Liver (tissue), 9 donors: ENCODE results near the gene CFAP61. TPM values are rescaled to one million over a fixed set of nuclear protein-coding genes. Genes with fewer than 3 reads are reported as not detected.
A peak's percentile ranks its signal among the peaks of the same experiment; 100 is the strongest.

Experiments
- DNase-seq: peaks from one replicate; pipeline ENCODE4 v3.0.0-alpha.2; 2017; ENCODE audit warnings: low spot score
- H3K27ac ChIP-seq, 2 donors: one replicate each; pipeline ENCODE4 v1.7.0; 2013; ENCODE audit warnings: inconsistent platforms in 2 of 2, low read length in 2 of 2, control low read depth in 1 of 2, low read depth in 1 of 2, mild to moderate bottlenecking in 1 of 2
- H3K27me3 ChIP-seq, 4 donors: one replicate each; pipeline versions ENCODE4 v1.6.1 to v1.7.0; 2013; ENCODE audit warnings: low read length in 3 of 4, inconsistent platforms in 1 of 4, mild to moderate bottlenecking in 1 of 4, moderate library complexity in 1 of 4; ENCODE audit not compliant: control insufficient read depth in 4 of 4, insufficient read depth in 4 of 4
- H3K36me3 ChIP-seq, 4 donors: one replicate each; pipeline versions ENCODE4 v1.6.1 to v1.7.0; 2013; ENCODE audit warnings: low read length in 3 of 4, mild to moderate bottlenecking in 3 of 4, low read depth in 1 of 4, moderate library complexity in 1 of 4; ENCODE audit not compliant: control insufficient read depth in 4 of 4, insufficient read depth in 3 of 4
- H3K4me1 ChIP-seq, 4 donors: one replicate each; pipeline versions ENCODE4 v1.6.1 to v1.7.0; 2013; ENCODE audit warnings: low read length in 3 of 4, mild to moderate bottlenecking in 3 of 4, moderate library complexity in 1 of 4; ENCODE audit not compliant: control insufficient read depth in 4 of 4, insufficient read depth in 4 of 4
- H3K4me3 ChIP-seq, 3 donors: one replicate each; pipeline versions ENCODE4 v1.6.1 to v1.7.0; 2013; ENCODE audit warnings: low read length in 3 of 3, control low read depth in 1 of 3, low read depth in 1 of 3, mild to moderate bottlenecking in 1 of 3
- H3K9ac ChIP-seq, 2 donors: one replicate each; pipeline ENCODE4 v1.7.0; 2013; ENCODE audit warnings: low read length in 2 of 2, mild to moderate bottlenecking in 2 of 2, moderate library complexity in 2 of 2, control low read depth in 1 of 2, low read depth in 1 of 2
- H3K9me3 ChIP-seq, 4 donors: one replicate each; pipeline versions ENCODE4 v1.6.1 to v1.7.0; 2013; ENCODE audit warnings: low read length in 3 of 4; ENCODE audit not compliant: control insufficient read depth in 4 of 4
- CTCF ChIP-seq: fragments of 150-350 bp; IDR thresholded peaks from 2 replicates; pipeline ENCODE4 v1.5.1; 2017; ENCODE audit warnings: improper control_type of control experiment, low read depth, low read length; ENCODE audit not compliant: missing input control
- EGR1 ChIP-seq, 2 donors: IDR thresholded peaks; 2 replicates each; pipeline ENCODE4 v1.6.1; 2016 to 2018; ENCODE audit warnings: antibody characterized with exemption in 2 of 2, low read depth in 2 of 2
- FOXA1 ChIP-seq: IDR thresholded peaks from 2 replicates; pipeline ENCODE4 v1.6.1; 2016; ENCODE audit warnings: antibody characterized with exemption
- FOXA2 ChIP-seq: IDR thresholded peaks from 2 replicates; pipeline ENCODE4 v1.6.1; 2016; ENCODE audit warnings: antibody characterized with exemption
- GABPA ChIP-seq, 2 donors: IDR thresholded peaks in 1 of 2; conservative IDR thresholded peaks in 1 of 2; 2 replicates each; pipeline ENCODE4 v1.6.1; 2016; ENCODE audit warnings: antibody characterized with exemption in 2 of 2, mild to moderate bottlenecking in 1 of 2, moderate library complexity in 1 of 2
- HNF4A ChIP-seq, 2 donors: conservative IDR thresholded peaks; 2 replicates each; pipeline ENCODE4 v1.6.1; 2016; ENCODE audit warnings: antibody characterized with exemption in 2 of 2, mild to moderate bottlenecking in 2 of 2
- HNF4G ChIP-seq: IDR thresholded peaks from 2 replicates; pipeline ENCODE4 v1.6.1; 2016; ENCODE audit warnings: antibody characterized with exemption
- JUND ChIP-seq, 2 donors: IDR thresholded peaks; 2 replicates each; pipeline ENCODE4 v1.6.1; 2016; ENCODE audit warnings: antibody characterized with exemption in 2 of 2
- RAD21 ChIP-seq, 2 donors: IDR thresholded peaks; 2 replicates each; pipeline ENCODE4 v1.6.1; 2016; ENCODE audit warnings: antibody characterized with exemption in 2 of 2, mild to moderate bottlenecking in 2 of 2
- RXRA ChIP-seq, 2 donors: IDR thresholded peaks; 2 replicates each; pipeline ENCODE4 v1.6.1; 2017 to 2018; ENCODE audit warnings: antibody characterized with exemption in 2 of 2, mild to moderate bottlenecking in 1 of 2
- SP1 ChIP-seq: IDR thresholded peaks from 2 replicates; pipeline ENCODE4 v1.6.1; 2018; ENCODE audit warnings: antibody characterized with exemption, mild to moderate bottlenecking
- TAF1 ChIP-seq: conservative IDR thresholded peaks from 2 replicates; pipeline ENCODE4 v1.6.1; 2016; ENCODE audit warnings: antibody characterized with exemption, mild to moderate bottlenecking
- YY1 ChIP-seq: IDR thresholded peaks from 2 replicates; pipeline ENCODE4 v1.6.1; 2016; ENCODE audit warnings: antibody characterized with exemption, mild to moderate bottlenecking
- ZBTB33 ChIP-seq: IDR thresholded peaks from 2 replicates; pipeline ENCODE4 v1.6.1; 2016; ENCODE audit warnings: antibody characterized with exemption
- WGBS: extraction: QIAGEN DNeasy Blood & Tissue Kit; methylation state at CpG from one replicate; pipeline ENCODE4 v1.1.7; 2013; 5-methylcytosine and 5-hydroxymethylcytosine counted together
- polyA plus RNA-seq, 2 donors: library from polyadenylated mRNA; stranded (reverse) in 1 of 2; unstranded in 1 of 2; fragments of 200-250 nt in 1 of 2; fragments of >200 nt in 1 of 2; fragmentation: Nextera tagmentation in 1 of 2; extraction: Ambion mirVana in 1 of 2; gene quantifications; one replicate each; pipeline versions ENCODE4 v1.2.1 to v1.2.3, GENCODE V29; 2013 to 2015
- total RNA-seq, 2 donors: library from RNA; depleted of rRNA; stranded (reverse); fragments of >200 nt; gene quantifications; one replicate each; pipeline ENCODE4 v1.2.3, GENCODE V29; 2014
- TF ChIP-seq, protein P1 (sequence below): IDR thresholded peaks from 2 replicates; pipeline ENCODE4 v1.6.1; 2016; ENCODE audit warnings: antibody characterized with exemption, mild to moderate bottlenecking
- TF ChIP-seq, protein P2 (sequence below): IDR thresholded peaks from 2 replicates; pipeline ENCODE4 v1.6.1; 2016; ENCODE audit warnings: antibody characterized with exemption
- donor health status: healthy.
- donor health status: healthy.
- donor health status: healthy.
- donor health status: healthy.
- donor health status: healthy.

Gene CFAP61
- total and polyA plus RNA-seq, 4 donors, result 0.05 TPM; not detected in 3

DNA sequence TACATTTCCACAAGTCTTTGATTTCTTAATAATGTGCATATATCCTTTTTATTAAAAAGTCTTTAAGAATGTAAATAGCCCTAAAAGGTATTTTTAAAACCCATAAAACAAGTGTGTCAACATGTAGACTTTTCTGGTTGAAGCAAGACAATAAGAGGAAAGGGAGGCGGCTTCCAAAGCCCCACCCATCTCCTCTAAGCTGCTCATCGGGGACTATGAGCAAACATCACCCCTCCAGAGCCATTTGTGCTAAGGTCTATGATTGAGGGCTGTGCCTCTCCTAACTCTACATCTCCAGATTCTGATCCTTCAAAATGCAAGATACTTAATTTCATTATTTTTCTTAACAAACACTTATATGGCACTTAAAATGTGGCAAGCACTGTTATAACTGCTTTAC is 37.7 kb upstream of the CFAP61 start:
- Histone ChIP-seq H3K27me3 (no peaks in the 10 kb centered on the region), H3K9ac (no peak overlapping the region), H3K4me1 (peaks cover 12 to 34% (median 23%) of the 10 kb centered on the region in 4 donors), H3K9me3 (no peaks in the 10 kb centered on the region), H3K27ac (no peak overlapping the region), H3K4me3 (no peak overlapping the region), H3K36me3 (no peaks in the 10 kb centered on the region)
- TF ChIP-seq TAF1 (no peak), EGR1 (IDR thresholded peaks at IDR 0.05; ENCODE audit: low read depth in 2 of 2) (no peak), FOXA2 (no peak), RXRA (IDR thresholded peaks at IDR 0.05) (no peak)
- DNase-seq, result no peak
- WGBS, result 58% methylated on average over 2 of the region's 2 CpGs

DNA sequence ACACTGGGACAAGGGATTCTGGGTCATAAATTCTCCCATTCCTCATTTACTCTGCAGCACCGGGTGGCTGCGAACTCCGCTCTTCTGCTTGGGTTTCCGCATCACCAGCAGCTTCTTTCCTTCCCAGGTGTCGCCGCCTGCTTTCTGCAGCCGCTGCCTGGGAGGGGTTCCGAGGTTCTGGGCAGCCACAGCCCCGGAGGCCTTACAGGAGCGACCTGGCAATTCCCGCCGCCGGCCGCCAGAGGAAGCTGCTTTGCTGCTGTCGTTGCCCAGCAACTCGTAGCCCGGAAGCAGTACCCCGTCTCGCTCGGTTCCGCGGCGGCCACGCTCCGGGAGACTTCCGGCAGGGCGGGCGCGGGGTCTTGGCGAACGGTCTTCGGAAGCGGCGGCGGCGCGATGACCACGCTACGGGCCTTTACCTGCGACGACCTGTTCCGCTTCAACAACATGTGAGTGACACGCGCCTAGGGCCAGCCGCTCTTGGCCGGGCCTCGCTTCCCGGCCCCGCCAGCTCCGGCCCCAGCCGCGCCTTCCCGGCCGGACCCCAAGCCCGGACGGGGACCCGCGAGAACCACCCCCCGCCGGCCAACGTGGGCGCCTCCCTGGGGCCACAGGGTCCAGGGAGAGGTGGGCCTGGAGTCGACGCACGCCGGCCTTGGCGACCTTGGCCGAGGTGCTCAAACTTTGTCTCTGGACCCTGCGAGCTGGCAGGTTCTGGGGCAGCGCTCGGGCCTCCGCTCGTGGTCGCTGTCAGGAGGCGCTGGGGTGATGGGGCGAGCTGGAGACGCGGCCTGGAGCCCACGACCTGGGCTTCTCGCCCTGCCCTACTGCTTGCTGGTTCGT is 35.1 kb upstream of the CFAP61 start, which contains the start of gene NAA20:
Gene NAA20, plus strand, starts transcription at position 362 of the 843 bp plus-strand sequence. Its CDS starts 35 bp downstream, at position 397.
- TF ChIP-seq CTCF (peak; percentile 88), TAF1 (peak; percentile 54), ZBTB33 (no peak), FOXA1 (peak; percentile 48), HNF4G (no peak), JUND (IDR thresholded peaks at IDR 0.05) (no peak), RAD21 (IDR thresholded peaks at IDR 0.05) (peak; percentile 53 to 69), RXRA (IDR thresholded peaks at IDR 0.05) (peak in 1 of 2 donors; percentile 37), YY1 (peak; percentile 91), GABPA (IDR thresholded peaks at IDR 0.05 in 1 of 2, conservative IDR thresholded peaks at IDR 0.05 in 1 of 2) (peak; percentile 93 to 97), HNF4A (conservative IDR thresholded peaks at IDR 0.05) (no peak), SP1 (peak; percentile 47), FOXA2 (peak; percentile 12)
- TF ChIP-seq, protein P1, sequence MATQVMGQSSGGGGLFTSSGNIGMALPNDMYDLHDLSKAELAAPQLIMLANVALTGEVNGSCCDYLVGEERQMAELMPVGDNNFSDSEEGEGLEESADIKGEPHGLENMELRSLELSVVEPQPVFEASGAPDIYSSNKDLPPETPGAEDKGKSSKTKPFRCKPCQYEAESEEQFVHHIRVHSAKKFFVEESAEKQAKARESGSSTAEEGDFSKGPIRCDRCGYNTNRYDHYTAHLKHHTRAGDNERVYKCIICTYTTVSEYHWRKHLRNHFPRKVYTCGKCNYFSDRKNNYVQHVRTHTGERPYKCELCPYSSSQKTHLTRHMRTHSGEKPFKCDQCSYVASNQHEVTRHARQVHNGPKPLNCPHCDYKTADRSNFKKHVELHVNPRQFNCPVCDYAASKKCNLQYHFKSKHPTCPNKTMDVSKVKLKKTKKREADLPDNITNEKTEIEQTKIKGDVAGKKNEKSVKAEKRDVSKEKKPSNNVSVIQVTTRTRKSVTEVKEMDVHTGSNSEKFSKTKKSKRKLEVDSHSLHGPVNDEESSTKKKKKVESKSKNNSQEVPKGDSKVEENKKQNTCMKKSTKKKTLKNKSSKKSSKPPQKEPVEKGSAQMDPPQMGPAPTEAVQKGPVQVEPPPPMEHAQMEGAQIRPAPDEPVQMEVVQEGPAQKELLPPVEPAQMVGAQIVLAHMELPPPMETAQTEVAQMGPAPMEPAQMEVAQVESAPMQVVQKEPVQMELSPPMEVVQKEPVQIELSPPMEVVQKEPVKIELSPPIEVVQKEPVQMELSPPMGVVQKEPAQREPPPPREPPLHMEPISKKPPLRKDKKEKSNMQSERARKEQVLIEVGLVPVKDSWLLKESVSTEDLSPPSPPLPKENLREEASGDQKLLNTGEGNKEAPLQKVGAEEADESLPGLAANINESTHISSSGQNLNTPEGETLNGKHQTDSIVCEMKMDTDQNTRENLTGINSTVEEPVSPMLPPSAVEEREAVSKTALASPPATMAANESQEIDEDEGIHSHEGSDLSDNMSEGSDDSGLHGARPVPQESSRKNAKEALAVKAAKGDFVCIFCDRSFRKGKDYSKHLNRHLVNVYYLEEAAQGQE, result peak; percentile 65
- TF ChIP-seq, protein P2, sequence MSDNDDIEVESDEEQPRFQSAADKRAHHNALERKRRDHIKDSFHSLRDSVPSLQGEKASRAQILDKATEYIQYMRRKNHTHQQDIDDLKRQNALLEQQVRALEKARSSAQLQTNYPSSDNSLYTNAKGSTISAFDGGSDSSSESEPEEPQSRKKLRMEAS, result peak; percentile 38
- DNase-seq, result peak; percentile 89
- Histone ChIP-seq H3K27me3 (no peaks in the 10 kb centered on the region), H3K27ac (peak within 1 kb of the TSS; percentile 26 to 69), H3K9me3 (no peaks in the 10 kb centered on the region), H3K36me3 (no peaks in the 10 kb centered on the region), H3K9ac (peak within 1 kb of the TSS; percentile 17 to 63), H3K4me1 (peaks cover 9 to 22% (median 16%) of the 10 kb centered on the region in 4 donors), H3K4me3 (peak within 1 kb of the TSS; percentile 80 to 97 (median 91))
- WGBS, result under 1% methylated on average over 81 of the region's 81 CpGs
